Nephron (organoid): ENCODE results near the gene OTOS.

Experiments
- H3K27ac Mint-ChIP-seq, 3 experiments: 2 replicates each; pipeline ENCODE4 v1.8.0; 2020; ENCODE audit warnings: mixed read lengths in 3 of 3, mild to moderate bottlenecking in 2 of 3, moderate library complexity in 1 of 3
- H3K27me3 Mint-ChIP-seq: 2 replicates; pipeline ENCODE4 v1.8.0; 2021; ENCODE audit warnings: low read depth, mild to moderate bottlenecking, moderate library complexity, mixed read lengths
- H3K36me3 Mint-ChIP-seq: 2 replicates; pipeline ENCODE4 v1.8.0; 2020; ENCODE audit warnings: low read depth, mixed read lengths
- H3K4me1 Mint-ChIP-seq: 2 replicates; pipeline ENCODE4 v1.8.0; 2020; ENCODE audit warnings: mixed read lengths
- H3K4me3 Mint-ChIP-seq, 3 experiments: 2 replicates each; pipeline ENCODE4 v1.8.0; 2020; ENCODE audit warnings: mild to moderate bottlenecking in 3 of 3, mixed read lengths in 3 of 3, moderate library complexity in 2 of 3
- H3K9me3 Mint-ChIP-seq: 2 replicates; pipeline ENCODE4 v1.8.0; 2020; ENCODE audit warnings: mixed read lengths
- CTCF ChIP-seq, 3 experiments: fragments of 200-600 bp; sonication (generic); IDR thresholded peaks; one replicate each; pipeline ENCODE4 v1.5.0; 2021; ENCODE audit warnings: antibody characterized with exemption in 3 of 3; ENCODE audit not compliant: unreplicated experiment in 3 of 3

OTOS gene

GRCh38 chr2:240147911-240148587, 7.6 kb upstream of the OTOS start:
- H3K36me3 Mint-ChIP-seq = peaks cover 6% of the 10 kb centered on the region
- TF ChIP-seq CTCF (IDR thresholded peaks at IDR 0.05; ENCODE audit: unreplicated experiment in 3 of 3) = no peak
- no peak overlapping the region for H3K4me3 Mint-ChIP-seq
- H3K27ac Mint-ChIP-seq = no peak overlapping the region
- H3K9me3 Mint-ChIP-seq = peaks cover 4% of the 10 kb centered on the region
- peaks cover 4% of the 10 kb centered on the region for H3K4me1 Mint-ChIP-seq
- H3K27me3 Mint-ChIP-seq = peaks cover 28% of the 10 kb centered on the region

GRCh38 chr2:240147382-240147781, 6.9 kb upstream of the OTOS start:
- peaks cover 4% of the 10 kb centered on the region for H3K4me1 Mint-ChIP-seq
- H3K4me3 Mint-ChIP-seq = peak overlapping the region in 1 of 3 experiments; percentile 23
- H3K36me3 Mint-ChIP-seq = peaks cover 6% of the 10 kb centered on the region
- H3K9me3 Mint-ChIP-seq = peaks cover 2% of the 10 kb centered on the region
- H3K27me3 Mint-ChIP-seq = peaks cover 25% of the 10 kb centered on the region
- H3K27ac Mint-ChIP-seq = peak overlapping the region in 1 of 3 experiments; percentile 64
- TF ChIP-seq CTCF (IDR thresholded peaks at IDR 0.05; ENCODE audit: unreplicated experiment in 3 of 3) = no peak

GRCh38 chr2:240146627-240147278, 6.3 kb upstream of the OTOS start:
- peaks cover 26% of the 10 kb centered on the region for H3K27me3 Mint-ChIP-seq
- H3K36me3 Mint-ChIP-seq = peaks cover 6% of the 10 kb centered on the region
- H3K9me3 Mint-ChIP-seq = peaks cover 2% of the 10 kb centered on the region
- H3K4me1 Mint-ChIP-seq = peaks cover 4% of the 10 kb centered on the region
- no peak overlapping the region for H3K4me3 Mint-ChIP-seq
- H3K27ac Mint-ChIP-seq = peak overlapping the region in 1 of 3 experiments; percentile 64
- no peak for TF ChIP-seq CTCF (IDR thresholded peaks at IDR 0.05; ENCODE audit: unreplicated experiment in 3 of 3)

- Mint-ChIP-seq H3K4me3 (no peak overlapping the region), H3K4me1 (peaks cover 4% of the 10 kb centered on the region), H3K27ac (no peak overlapping the region), H3K9me3 (peaks cover 2% of the 10 kb centered on the region), H3K27me3 (peaks cover 23% of the 10 kb centered on the region), H3K36me3 (peaks cover 6% of the 10 kb centered on the region)
- no peak for TF ChIP-seq CTCF (IDR thresholded peaks at IDR 0.05; ENCODE audit: unreplicated experiment in 3 of 3)
Measured at GRCh38 chr2:240146141-240146561, 5.7 kb upstream of the OTOS start.

- Mint-ChIP-seq H3K4me1 (peaks cover 7% of the 10 kb centered on the region), H3K36me3 (peaks cover 6% of the 10 kb centered on the region), H3K9me3 (peaks cover 2% of the 10 kb centered on the region), H3K27me3 (peaks cover 23% of the 10 kb centered on the region), H3K27ac (no peak overlapping the region), H3K4me3 (no peak overlapping the region)
- no peak for TF ChIP-seq CTCF (IDR thresholded peaks at IDR 0.05; ENCODE audit: unreplicated experiment in 3 of 3)
Measured at GRCh38 chr2:240145461-240145860, 5.0 kb upstream of the OTOS start.
